Liver (tissue), 9 donors: ENCODE results near the gene JOSD2. TPM values are rescaled to one million over a fixed set of nuclear protein-coding genes. Genes with fewer than 3 reads are reported as not detected.

ENCODE experiments used
- DNase-seq: peaks from one replicate; pipeline ENCODE4 v3.0.0-alpha.2; 2017; ENCODE audit warnings: low spot score
- H3K27ac ChIP-seq, 2 donors: one replicate each; pipeline ENCODE4 v1.7.0; 2013; ENCODE audit warnings: inconsistent platforms in 2 of 2, low read length in 2 of 2, control low read depth in 1 of 2, low read depth in 1 of 2, mild to moderate bottlenecking in 1 of 2
- H3K27me3 ChIP-seq, 4 donors: one replicate each; pipeline versions ENCODE4 v1.6.1 to v1.7.0; 2013; ENCODE audit warnings: low read length in 3 of 4, inconsistent platforms in 1 of 4, mild to moderate bottlenecking in 1 of 4, moderate library complexity in 1 of 4; ENCODE audit not compliant: control insufficient read depth in 4 of 4, insufficient read depth in 4 of 4
- H3K36me3 ChIP-seq, 4 donors: one replicate each; pipeline versions ENCODE4 v1.6.1 to v1.7.0; 2013; ENCODE audit warnings: low read length in 3 of 4, mild to moderate bottlenecking in 3 of 4, low read depth in 1 of 4, moderate library complexity in 1 of 4; ENCODE audit not compliant: control insufficient read depth in 4 of 4, insufficient read depth in 3 of 4
- H3K4me1 ChIP-seq, 4 donors: one replicate each; pipeline versions ENCODE4 v1.6.1 to v1.7.0; 2013; ENCODE audit warnings: low read length in 3 of 4, mild to moderate bottlenecking in 3 of 4, moderate library complexity in 1 of 4; ENCODE audit not compliant: control insufficient read depth in 4 of 4, insufficient read depth in 4 of 4
- H3K4me3 ChIP-seq, 3 donors: one replicate each; pipeline versions ENCODE4 v1.6.1 to v1.7.0; 2013; ENCODE audit warnings: low read length in 3 of 3, control low read depth in 1 of 3, low read depth in 1 of 3, mild to moderate bottlenecking in 1 of 3
- H3K9ac ChIP-seq, 2 donors: one replicate each; pipeline ENCODE4 v1.7.0; 2013; ENCODE audit warnings: low read length in 2 of 2, mild to moderate bottlenecking in 2 of 2, moderate library complexity in 2 of 2, control low read depth in 1 of 2, low read depth in 1 of 2
- H3K9me3 ChIP-seq, 4 donors: one replicate each; pipeline versions ENCODE4 v1.6.1 to v1.7.0; 2013; ENCODE audit warnings: low read length in 3 of 4; ENCODE audit not compliant: control insufficient read depth in 4 of 4
- ATF3 ChIP-seq: IDR thresholded peaks from 2 replicates; pipeline ENCODE4 v1.6.1; 2016; ENCODE audit warnings: antibody characterized with exemption
- CTCF ChIP-seq: fragments of 150-350 bp; IDR thresholded peaks from 2 replicates; pipeline ENCODE4 v1.5.1; 2017; ENCODE audit warnings: improper control_type of control experiment, low read depth, low read length; ENCODE audit not compliant: missing input control
- EGR1 ChIP-seq, 2 donors: IDR thresholded peaks; 2 replicates each; pipeline ENCODE4 v1.6.1; 2016 to 2018; ENCODE audit warnings: antibody characterized with exemption in 2 of 2, low read depth in 2 of 2
- FOXA1 ChIP-seq: IDR thresholded peaks from 2 replicates; pipeline ENCODE4 v1.6.1; 2016; ENCODE audit warnings: antibody characterized with exemption
- FOXA2 ChIP-seq: IDR thresholded peaks from 2 replicates; pipeline ENCODE4 v1.6.1; 2016; ENCODE audit warnings: antibody characterized with exemption
- GABPA ChIP-seq, 2 donors: IDR thresholded peaks in 1 of 2; conservative IDR thresholded peaks in 1 of 2; 2 replicates each; pipeline ENCODE4 v1.6.1; 2016; ENCODE audit warnings: antibody characterized with exemption in 2 of 2, mild to moderate bottlenecking in 1 of 2, moderate library complexity in 1 of 2
- HNF4A ChIP-seq, 2 donors: conservative IDR thresholded peaks; 2 replicates each; pipeline ENCODE4 v1.6.1; 2016; ENCODE audit warnings: antibody characterized with exemption in 2 of 2, mild to moderate bottlenecking in 2 of 2
- HNF4G ChIP-seq: IDR thresholded peaks from 2 replicates; pipeline ENCODE4 v1.6.1; 2016; ENCODE audit warnings: antibody characterized with exemption
- JUND ChIP-seq, 2 donors: IDR thresholded peaks; 2 replicates each; pipeline ENCODE4 v1.6.1; 2016; ENCODE audit warnings: antibody characterized with exemption in 2 of 2
- MAX ChIP-seq: IDR thresholded peaks from 2 replicates; pipeline ENCODE4 v1.6.1; 2016; ENCODE audit warnings: antibody characterized with exemption
- NR2F2 ChIP-seq: IDR thresholded peaks from 2 replicates; pipeline ENCODE4 v1.6.1; 2016; ENCODE audit warnings: antibody characterized with exemption
- RAD21 ChIP-seq, 2 donors: IDR thresholded peaks; 2 replicates each; pipeline ENCODE4 v1.6.1; 2016; ENCODE audit warnings: antibody characterized with exemption in 2 of 2, mild to moderate bottlenecking in 2 of 2
- REST ChIP-seq: IDR thresholded peaks from 2 replicates; pipeline ENCODE4 v1.6.1; 2016; ENCODE audit warnings: antibody characterized with exemption, mild to moderate bottlenecking
- RXRA ChIP-seq, 2 donors: IDR thresholded peaks; 2 replicates each; pipeline ENCODE4 v1.6.1; 2017 to 2018; ENCODE audit warnings: antibody characterized with exemption in 2 of 2, mild to moderate bottlenecking in 1 of 2
- SP1 ChIP-seq: IDR thresholded peaks from 2 replicates; pipeline ENCODE4 v1.6.1; 2018; ENCODE audit warnings: antibody characterized with exemption, mild to moderate bottlenecking
- TAF1 ChIP-seq: conservative IDR thresholded peaks from 2 replicates; pipeline ENCODE4 v1.6.1; 2016; ENCODE audit warnings: antibody characterized with exemption, mild to moderate bottlenecking
- YY1 ChIP-seq: IDR thresholded peaks from 2 replicates; pipeline ENCODE4 v1.6.1; 2016; ENCODE audit warnings: antibody characterized with exemption, mild to moderate bottlenecking
- ZBTB33 ChIP-seq: IDR thresholded peaks from 2 replicates; pipeline ENCODE4 v1.6.1; 2016; ENCODE audit warnings: antibody characterized with exemption
- WGBS: extraction: QIAGEN DNeasy Blood & Tissue Kit; methylation state at CpG from one replicate; pipeline ENCODE4 v1.1.7; 2013; 5-methylcytosine and 5-hydroxymethylcytosine counted together
- polyA plus RNA-seq, 2 donors: library from polyadenylated mRNA; stranded (reverse) in 1 of 2; unstranded in 1 of 2; fragments of 200-250 nt in 1 of 2; fragments of >200 nt in 1 of 2; fragmentation: Nextera tagmentation in 1 of 2; extraction: Ambion mirVana in 1 of 2; gene quantifications; one replicate each; pipeline versions ENCODE4 v1.2.1 to v1.2.3, GENCODE V29; 2013 to 2015
- total RNA-seq, 2 donors: library from RNA; depleted of rRNA; stranded (reverse); fragments of >200 nt; gene quantifications; one replicate each; pipeline ENCODE4 v1.2.3, GENCODE V29; 2014
- donor health status: healthy.
- donor health status: healthy.
- donor health status: healthy.
- donor health status: healthy.
- donor health status: healthy.

The JOSD2 gene
- total and polyA plus RNA-seq, 4 donors = 6.6 to 32.9 (median 20.0) TPM

- no peaks in the 10 kb centered on the region for H3K9me3 ChIP-seq
- TF ChIP-seq CTCF (no peak), HNF4G (no peak), NR2F2 (no peak), RAD21 (IDR thresholded peaks at IDR 0.05) (no peak), TAF1 (no peak), RXRA (IDR thresholded peaks at IDR 0.05) (no peak), SP1 (no peak), FOXA2 (no peak), ATF3 (no peak), MAX (no peak), REST (no peak), FOXA1 (no peak), EGR1 (IDR thresholded peaks at IDR 0.05; ENCODE audit: low read depth in 2 of 2) (no peak), HNF4A (conservative IDR thresholded peaks at IDR 0.05) (no peak), ZBTB33 (no peak), JUND (IDR thresholded peaks at IDR 0.05) (no peak), GABPA (IDR thresholded peaks at IDR 0.05 in 1 of 2, conservative IDR thresholded peaks at IDR 0.05 in 1 of 2) (no peak), YY1 (no peak)
- H3K4me1 ChIP-seq = peaks cover 0 to 4% (median 1%) of the 10 kb centered on the region in 4 donors
- no peak for DNase-seq
- no peaks in the 10 kb centered on the region for H3K27me3 ChIP-seq
- no peaks in the 10 kb centered on the region for H3K36me3 ChIP-seq
- no peak overlapping the region for H3K27ac ChIP-seq
- no peak overlapping the region for H3K9ac ChIP-seq
- H3K4me3 ChIP-seq = no peak overlapping the region
- 94% methylated on average over 87 of the region's 87 CpGs for WGBS
Observed at GRCh38 chr19:50518091-50519005, 7.4 kb upstream of the JOSD2 start.
